Measurements from ENCODE around the gene DRG2. TPM values are rescaled to one million over a fixed set of nuclear protein-coding genes. Genes with fewer than 3 reads are reported as not detected.

DRG2 gene
- total RNA-seq, 6 experiments from 2014 or later, result 10.4 to 28.8 (median 17.3) TPM

DNA sequence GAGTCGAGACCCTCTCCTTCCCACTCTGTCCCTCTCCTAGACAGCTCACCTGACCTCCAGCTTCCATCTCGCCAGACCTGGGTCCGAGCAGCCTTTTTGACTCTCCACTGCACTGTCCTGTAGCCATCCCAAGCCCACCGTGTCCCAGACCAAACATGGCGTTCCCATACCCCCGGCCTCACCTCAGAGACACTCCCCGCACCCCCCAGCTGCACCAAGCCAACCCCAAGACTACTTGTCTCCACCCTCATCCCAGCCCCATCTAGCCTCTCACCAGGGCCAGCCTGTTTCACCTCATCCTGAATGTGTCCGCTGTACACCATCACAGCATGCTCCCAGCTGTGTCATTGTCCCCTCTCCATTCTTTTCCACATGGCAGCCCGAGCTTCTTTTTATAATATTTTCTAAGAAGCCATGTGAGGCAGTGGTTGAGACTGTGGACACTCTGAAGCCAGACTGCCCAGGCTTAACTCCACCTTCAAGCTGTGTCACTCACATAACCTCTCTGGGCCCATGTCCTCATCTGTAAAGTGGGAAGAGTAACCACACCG is 22.3 kb downstream of the DRG2 start:
- no peaks in the 10 kb centered on the region for H3K27me3 ChIP-seq
- peaks cover 0 to 39% (median 6%) of the 10 kb centered on the region in 4 donors for H3K4me1 ChIP-seq
- WGBS (ENCODE audit: insufficient coverage, low coverage, low lambda C conversion rate, missing lambda C conversion rate), result 78% methylated on average over 9 of the region's 10 CpGs
- TF ChIP-seq POLR2A (IDR thresholded peaks at IDR 0.05) (no peak), CTCF (IDR thresholded peaks at IDR 0.05) (no peak)
- H3K9me3 ChIP-seq, result no peaks in the 10 kb centered on the region
- ATAC-seq (no peak), DNase-seq (peak in 1 of 3 donors; percentile 45)
- intact Hi-C loops (cut with DNase I), result no loop called here
- no peak overlapping the region for H3K4me3 ChIP-seq
- no peak overlapping the region for H3K27ac ChIP-seq
- H3K36me3 ChIP-seq, result peaks cover 0 to 23% (median 4%) of the 10 kb centered on the region in 4 donors

DNA sequence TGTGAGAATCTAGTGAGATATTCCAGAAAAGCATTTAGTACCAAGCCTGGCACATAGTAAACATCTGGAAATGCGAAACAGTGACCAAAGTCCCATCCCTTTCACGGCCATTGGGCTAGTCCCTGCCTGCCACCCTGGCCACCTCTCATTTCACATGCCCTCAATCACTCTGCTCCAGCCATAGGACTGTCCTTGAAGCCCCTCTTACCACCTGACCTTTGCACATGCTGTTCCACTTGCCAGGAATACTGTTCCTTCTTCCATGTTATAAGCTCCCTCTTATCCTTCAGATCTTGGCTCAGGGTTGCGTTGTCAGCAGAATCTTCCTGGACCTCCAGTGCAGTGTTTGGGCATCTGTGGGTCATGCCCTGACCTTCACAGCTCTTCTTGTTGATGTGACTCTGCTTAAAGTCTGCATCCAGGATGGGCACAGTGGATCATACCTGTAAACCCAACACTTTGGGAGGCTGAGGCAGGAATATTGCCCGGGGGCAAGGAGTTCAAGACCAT is 22.9 kb downstream of the DRG2 start:
- TF ChIP-seq CTCF (IDR thresholded peaks at IDR 0.05), result no peak
- TF ChIP-seq POLR2A (IDR thresholded peaks at IDR 0.05), result no peak
- H3K4me1 ChIP-seq, result peaks cover 0 to 42% (median 6%) of the 10 kb centered on the region in 4 donors
- no peak overlapping the region for H3K27ac ChIP-seq
- intact Hi-C loops (cut with DNase I), result no loop called here
- no peak overlapping the region for H3K4me3 ChIP-seq
- no peaks in the 10 kb centered on the region for H3K9me3 ChIP-seq
- DNase-seq (no peak), ATAC-seq (peak in 1 of 4 donors; percentile 17)
- H3K36me3 ChIP-seq, result peaks cover 0 to 23% (median 4%) of the 10 kb centered on the region in 4 donors
- no peaks in the 10 kb centered on the region for H3K27me3 ChIP-seq
- WGBS (ENCODE audit: insufficient coverage, low coverage, low lambda C conversion rate, missing lambda C conversion rate), result 67% methylated on average over 2 of the region's 4 CpGs

DNA sequence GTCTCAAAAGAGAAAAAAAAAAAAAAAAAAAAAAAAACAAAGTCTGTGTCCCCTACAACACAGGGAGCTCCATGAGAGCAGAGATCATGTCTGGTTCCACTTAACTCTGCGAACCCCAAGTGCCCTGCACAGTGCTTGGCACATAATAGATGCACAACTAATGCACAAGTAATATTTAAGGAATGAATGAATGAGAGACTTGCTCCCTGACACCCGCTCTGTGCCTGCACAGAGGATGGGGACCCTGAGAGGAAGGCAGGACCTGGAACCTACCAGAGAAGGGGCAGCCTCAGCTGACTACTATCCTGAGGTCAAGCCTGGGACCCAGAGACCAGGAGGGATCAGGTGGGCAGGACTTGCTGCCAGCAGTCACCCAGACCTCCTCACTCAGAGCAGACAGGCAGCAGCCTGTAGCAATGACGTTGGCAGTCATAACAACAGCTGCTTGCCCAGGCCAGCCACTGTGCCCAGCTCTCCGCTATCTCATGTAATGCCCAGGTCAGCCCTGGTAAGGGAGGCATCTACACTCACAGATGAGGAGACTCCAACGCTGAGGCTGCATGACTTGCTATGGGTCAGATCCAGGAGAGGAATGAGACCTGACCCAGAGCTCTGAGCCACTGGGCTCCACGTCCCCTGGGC is 23.7 kb downstream of the DRG2 start:
- no peaks in the 10 kb centered on the region for H3K9me3 ChIP-seq
- H3K27ac ChIP-seq, result peak overlapping the region in 1 of 3 donors; percentile 11
- DNase-seq (peak in 1 of 3 donors; percentile 49), ATAC-seq (peak in 3 of 4 donors; percentile 1 to 5 (median 2))
- TF ChIP-seq CTCF (IDR thresholded peaks at IDR 0.05) (no peak), POLR2A (IDR thresholded peaks at IDR 0.05) (no peak)
- H3K4me3 ChIP-seq, result no peak overlapping the region
- no peaks in the 10 kb centered on the region for H3K27me3 ChIP-seq
- intact Hi-C loops (cut with DNase I), result no loop called here
- peaks cover 0 to 47% (median 9%) of the 10 kb centered on the region in 4 donors for H3K4me1 ChIP-seq
- 89% methylated on average over 2 of the region's 6 CpGs for WGBS (ENCODE audit: insufficient coverage, low coverage, low lambda C conversion rate, missing lambda C conversion rate)
- peaks cover 0 to 23% (median 4%) of the 10 kb centered on the region in 4 donors for H3K36me3 ChIP-seq

DNA sequence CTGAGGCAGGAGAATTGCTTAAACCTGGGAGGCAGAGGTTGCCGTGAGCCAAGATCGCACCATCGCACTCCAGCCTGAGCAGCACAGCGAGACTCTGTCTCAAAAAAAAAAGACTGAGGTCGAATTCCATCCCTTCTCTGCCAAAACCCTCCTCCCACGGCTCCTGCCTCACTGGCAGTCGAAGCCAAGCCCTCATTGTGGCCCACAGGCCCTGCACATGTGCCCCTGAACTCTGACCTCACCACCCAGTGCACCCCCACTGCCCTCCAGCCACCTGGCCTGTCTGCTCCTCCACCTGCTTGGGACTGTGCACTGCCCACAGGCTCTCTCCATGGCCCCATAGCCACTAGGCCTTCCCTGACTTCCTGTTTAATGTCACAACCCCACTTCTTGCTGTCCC is 27.8 kb downstream of the DRG2 start:
- no peak for TF ChIP-seq CTCF (IDR thresholded peaks at IDR 0.05)
- TF ChIP-seq POLR2A (IDR thresholded peaks at IDR 0.05), result peak; percentile 41

More for the DNA sequence above, 27.8 kb downstream of the DRG2 start:
- no peaks in the 10 kb centered on the region for H3K27me3 ChIP-seq
- no peaks in the 10 kb centered on the region for H3K9me3 ChIP-seq
- H3K4me3 ChIP-seq, result peak overlapping the region in 2 of 3 donors; percentile 5 to 61
- WGBS (ENCODE audit: insufficient coverage, low coverage, low lambda C conversion rate, missing lambda C conversion rate), result 37% methylated on average over 2 of the region's 7 CpGs
- H3K4me1 ChIP-seq, result peaks cover 0 to 54% (median 14%) of the 10 kb centered on the region in 4 donors
- no peaks in the 10 kb centered on the region for H3K36me3 ChIP-seq
- DNase-seq, result peak; percentile 80 to 96 (median 94)
- ATAC-seq, result peak; percentile 74 to 87 (median 84)
- H3K27ac ChIP-seq, result peak overlapping the region; percentile 64 to 83 (median 81)
- intact Hi-C loops (cut with DNase I), result no loop called here
